Measurements from ENCODE around the gene TMEM97.

Gene TMEM97

DNA sequence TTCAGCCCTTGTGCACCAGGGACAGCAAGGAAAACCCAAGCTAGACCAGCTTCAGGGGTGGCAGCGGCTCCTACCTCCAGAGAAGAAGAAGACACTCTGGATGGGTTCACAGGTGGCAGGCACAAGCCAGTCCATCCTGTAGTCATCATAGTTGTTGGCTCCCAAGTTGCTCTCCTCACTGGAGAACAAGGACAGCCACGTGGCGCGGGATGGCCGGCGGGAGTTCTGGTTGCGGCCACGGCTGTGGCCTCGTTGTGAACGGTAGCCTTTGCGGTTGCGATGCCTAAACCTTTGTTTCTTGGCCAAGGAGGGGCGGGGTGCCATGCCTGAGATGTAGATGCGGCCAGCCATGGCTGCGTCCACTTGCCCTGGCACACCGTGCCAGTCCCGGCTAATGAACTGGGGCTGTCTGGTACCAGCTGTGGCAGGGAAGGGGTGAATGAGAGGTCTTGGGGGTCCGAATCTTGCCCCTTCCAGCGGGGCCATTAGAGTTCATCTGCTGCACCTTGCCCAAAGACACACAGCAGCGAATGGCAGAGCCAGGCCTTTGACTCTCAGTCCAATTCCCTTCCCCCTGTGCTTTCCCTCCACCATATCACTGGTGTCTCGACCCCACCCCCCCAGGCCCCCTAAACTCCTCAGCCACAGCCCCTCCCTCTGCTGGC, 48.8 kb downstream of the TMEM97 start:
- DNase-seq = no peak

DNA sequence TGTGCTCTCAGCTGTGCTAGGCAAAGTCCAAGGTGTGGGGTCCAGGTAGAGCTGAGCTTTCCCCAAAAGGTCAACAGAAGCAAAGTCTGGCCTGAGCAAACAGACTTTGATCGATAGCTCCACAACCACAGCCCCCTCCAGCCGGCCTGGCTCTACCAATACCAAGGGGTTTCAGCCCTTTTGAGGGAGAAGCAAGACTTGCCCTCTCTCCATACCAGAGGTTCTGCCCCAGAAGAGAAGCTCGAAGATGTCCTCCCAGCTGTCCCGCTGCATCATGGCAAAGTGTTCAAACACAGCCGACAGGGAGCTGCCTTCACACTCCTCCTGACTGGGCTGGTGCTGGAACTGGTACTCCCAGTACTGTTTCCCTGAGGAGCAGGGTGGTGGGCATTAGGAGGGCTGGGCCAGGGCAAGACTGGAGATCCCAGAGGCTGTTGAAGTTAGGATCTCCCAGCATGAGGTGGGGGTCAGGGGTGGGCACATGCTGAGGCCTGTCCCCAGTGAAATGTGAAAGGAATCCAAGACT, 49.4 kb downstream of the TMEM97 start:
- DNase-seq = no peak

DNA sequence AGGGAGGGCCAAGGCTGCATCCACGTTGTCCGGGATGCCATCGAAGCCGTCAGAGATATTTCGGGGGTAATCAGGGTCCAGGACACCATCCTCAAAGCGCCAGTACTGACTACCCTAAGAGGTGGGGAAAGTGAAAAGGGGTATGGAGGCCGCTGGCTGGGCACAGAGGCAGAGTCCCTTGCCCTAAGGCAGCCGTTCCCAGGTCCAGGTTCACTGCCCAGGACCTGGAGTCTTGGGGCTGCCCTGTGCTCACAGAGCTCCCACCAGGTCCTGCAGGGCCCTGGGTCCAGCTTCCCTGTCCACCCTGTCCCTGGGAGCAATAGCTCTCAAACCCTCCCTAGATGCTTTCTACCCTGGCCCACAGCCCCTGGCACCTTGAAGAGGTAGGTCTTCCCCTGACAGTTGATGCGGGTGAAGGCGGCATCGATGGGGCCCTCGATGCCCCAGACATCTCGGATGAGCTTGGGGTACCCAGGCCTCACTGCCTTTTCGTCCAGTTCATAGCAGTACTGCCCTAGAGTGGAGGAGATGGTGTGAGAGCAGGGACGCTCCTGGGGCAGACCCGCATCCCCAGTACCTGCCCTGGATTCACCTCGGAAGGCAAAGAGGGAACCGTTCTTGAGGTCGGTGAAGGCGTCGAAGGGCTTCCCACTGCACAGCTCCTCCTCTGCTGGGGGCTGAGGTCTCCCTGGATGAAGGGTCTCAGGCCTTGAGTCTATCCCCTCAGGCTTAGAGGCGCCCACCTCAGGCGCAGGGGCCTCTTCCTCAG, 50.1 kb downstream of the TMEM97 start:
- DNase-seq = no peak

DNA sequence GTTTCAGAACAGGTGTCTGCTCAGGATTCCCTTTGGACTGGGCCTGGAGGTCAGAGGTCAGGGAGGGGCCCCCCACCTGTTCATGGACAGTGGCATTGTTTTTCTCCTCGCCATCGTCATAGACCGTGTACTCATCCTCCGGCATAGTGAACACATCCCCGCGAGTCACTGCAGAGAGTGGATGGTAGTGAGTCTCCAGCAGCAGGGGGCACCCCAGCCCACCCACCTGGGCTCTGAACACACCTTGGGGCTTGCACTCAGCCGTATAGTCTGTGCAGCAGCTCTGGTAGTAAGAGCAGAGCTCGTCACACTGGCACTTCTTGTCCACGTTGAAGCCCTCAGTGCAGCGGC, 50.7 kb downstream of the TMEM97 start:
- DNase-seq = no peak

DNA sequence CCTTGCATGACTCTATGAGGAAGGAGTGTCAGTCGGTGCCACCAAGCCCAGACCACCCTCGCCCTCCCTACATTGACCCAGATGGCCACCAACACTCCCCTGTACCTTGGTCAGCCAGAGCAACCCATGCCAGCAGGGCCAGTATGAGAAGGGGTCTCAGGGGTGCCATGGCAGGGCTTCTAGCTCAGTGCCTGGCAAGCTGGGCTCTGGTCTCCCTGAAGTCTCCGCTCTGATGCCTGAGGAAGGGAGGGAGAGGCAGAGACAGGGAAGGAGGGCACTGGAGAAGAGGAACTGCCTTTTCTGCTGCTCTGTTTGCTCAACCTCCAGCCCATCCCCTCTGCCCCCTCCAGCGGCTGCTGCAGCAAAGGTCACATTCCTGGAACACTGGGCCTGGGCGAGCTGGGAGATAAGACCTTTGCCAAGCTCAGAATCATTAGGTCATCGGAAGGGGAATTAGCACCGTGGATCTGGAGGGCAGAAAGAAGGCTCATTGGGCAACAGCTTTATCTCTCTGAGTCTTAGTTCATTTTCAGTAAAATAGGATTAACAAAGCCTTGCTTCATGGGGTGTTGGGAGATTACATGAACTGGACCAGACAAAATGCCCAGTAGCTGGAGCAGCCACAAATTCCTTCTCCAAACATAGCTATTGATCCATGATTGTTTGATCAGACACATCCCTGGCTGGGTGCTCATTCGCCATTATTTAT, 51.2 kb downstream of the TMEM97 start, which contains the start of gene VTN:
TSS of gene VTN (minus strand) at position 273 of the 709 bp plus-strand sequence. CDS start at position 169, 104 bp downstream.
- DNase-seq = no peak

DNA sequence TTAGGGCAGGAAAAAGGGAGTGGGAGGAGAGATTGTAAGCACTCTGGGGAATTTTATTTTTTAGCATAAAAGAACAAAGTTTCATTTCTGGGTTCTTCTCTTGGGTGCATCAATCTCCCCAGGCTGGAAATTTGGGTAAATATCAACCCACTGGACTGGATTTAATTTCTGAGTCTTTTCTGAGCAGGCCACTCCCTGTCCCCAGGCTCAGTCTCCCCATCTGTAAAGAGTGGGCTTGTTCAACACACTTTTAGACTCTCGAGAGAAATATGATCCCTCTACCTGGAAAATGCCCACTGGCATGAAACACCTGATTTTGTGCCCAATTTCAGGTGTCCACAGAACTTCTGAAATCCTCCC, 51.7 kb downstream of the TMEM97 start:
- DNase-seq = no peak

DNA sequence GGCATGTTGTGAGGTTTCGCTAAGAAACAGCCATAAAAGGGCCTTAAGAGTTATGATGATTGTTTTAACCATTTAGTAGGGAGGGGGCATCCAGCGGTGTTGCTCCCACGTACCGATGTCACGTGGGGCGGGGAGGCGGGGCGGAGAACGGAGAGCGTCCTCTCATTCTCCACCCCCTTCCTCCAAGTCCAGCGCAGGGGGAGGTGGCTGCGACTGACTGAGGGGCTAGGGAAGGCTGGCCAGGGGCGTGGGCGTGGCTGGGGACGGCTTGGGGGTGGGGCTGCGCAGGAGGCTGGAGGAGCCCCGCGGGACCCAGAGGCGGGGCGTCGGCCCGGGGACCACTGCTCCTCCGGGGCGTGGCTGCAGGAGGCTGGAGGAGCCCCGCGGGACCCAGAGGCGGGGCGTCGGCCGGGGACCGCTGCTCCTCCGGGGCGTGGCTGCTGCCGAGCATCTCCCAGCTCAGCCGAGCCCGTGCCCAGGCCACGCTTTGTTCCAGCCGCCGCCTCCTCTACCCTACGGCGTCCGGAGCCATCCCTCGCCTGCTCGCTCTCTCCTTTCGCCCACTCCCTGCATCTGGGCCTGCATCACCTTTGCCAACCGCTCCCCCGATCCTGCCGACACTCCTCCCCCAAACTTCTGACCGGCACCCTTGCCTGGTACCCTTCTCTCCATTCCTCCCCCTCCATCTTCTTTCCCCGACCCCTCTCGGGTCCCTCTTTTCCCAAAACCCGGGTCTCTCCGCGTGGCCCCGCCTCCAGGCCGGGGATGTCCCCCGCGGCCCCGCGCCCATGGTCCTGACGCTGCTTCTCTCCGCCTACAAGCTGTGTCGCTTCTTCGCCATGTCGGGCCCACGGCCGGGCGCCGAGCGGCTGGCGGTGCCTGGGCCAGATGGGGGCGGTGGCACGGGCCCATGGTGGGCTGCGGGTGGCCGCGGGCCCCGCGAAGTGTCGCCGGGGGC, 52.5 kb downstream of the TMEM97 start, which contains the start of gene SARM1:
TSS of gene SARM1 (plus strand) at position 450 of the 958 bp plus-strand sequence. CDS start at position 789, 339 bp downstream.
- peak; percentile 75 for DNase-seq

DNA sequence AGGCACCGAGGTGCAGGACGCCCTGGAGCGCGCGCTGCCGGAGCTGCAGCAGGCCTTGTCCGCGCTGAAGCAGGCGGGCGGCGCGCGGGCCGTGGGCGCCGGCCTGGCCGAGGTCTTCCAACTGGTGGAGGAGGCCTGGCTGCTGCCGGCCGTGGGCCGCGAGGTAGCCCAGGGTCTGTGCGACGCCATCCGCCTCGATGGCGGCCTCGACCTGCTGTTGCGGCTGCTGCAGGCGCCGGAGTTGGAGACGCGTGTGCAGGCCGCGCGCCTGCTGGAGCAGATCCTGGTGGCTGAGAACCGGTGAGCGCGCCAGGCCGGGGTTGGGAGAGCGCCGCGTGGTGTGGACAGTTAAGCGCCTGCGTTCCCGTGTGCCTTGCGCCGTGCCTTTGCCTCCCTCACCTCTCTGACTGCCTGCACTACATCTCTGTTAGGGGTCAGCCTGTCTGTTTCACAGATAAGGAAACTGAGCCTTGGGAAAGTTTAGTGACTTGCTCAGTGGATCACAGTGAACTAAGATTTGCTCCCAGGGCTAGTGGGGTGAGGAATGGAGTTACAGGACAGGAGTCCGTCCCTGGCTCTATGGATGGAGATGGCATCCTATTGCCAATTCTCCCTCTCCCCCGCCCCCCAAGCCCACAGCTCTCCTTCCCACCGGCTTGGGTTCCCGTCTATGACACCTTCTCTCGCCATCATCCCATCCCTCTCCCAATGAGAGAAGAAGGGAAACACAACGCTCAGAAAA, 53.4 kb downstream of the TMEM97 start:
- DNase-seq = no peak

DNA sequence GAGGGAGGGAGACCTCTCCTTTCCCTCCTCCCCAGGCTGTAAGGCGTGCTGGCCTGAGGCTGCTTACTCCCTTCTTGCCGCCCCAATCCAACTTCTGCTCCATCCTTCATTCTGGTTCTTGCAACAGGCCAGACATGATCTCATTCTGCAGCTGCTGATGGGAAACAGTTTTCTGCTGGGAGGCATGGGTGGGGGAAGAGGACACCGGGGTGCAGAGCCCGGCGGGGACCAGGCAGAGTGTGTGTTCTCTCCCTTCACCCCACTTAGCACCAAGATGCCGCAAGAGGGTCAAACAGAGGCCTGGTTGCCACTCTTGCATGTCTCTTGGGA, 53.9 kb downstream of the TMEM97 start:
- no peak for DNase-seq
